HCT116 (cell line): Measurements from ENCODE around the gene JAGN1. TPM values are rescaled to one million over a fixed set of nuclear protein-coding genes. Genes with fewer than 3 reads are reported as not detected.

Experiments used
- ATAC-seq: fragments of 200-7000 bp; cut with Tn5 transposase; 2 replicates; pipeline ENCODE4 v1.9.1; 2020; ENCODE audit warnings: mild to moderate bottlenecking, moderate library complexity
- BruUV-seq: library from RNA; stranded (reverse); fragments of 400-500 nt; replicated peaks from 2 replicates; lab custom pipeline; 2021; lab: Mats Ljungman, UMichigan
- CTCF ChIA-PET: fragments of 300-600 bp; sonication (Branson Sonifier 250); formaldehyde crosslinking; loops from one replicate; lab custom pipeline; 2021; ENCODE audit warnings: antibody characterized with exemption; lab: Charles Lee
- POLR2A ChIA-PET: fragments of 300-600, 350-600 bp; sonication (Branson Sonifier 250); formaldehyde crosslinking; loops from one replicate; lab custom pipeline; 2021; ENCODE audit warnings: antibody characterized with exemption; lab: Charles Lee
- RAD21 ChIA-PET, 2 experiments: fragments of 300-600 bp; sonication (Branson Sonifier 250); formaldehyde crosslinking; loops; one replicate each; lab custom pipeline; 2023; ENCODE audit warnings: low total read pairs in 2 of 2; ENCODE audit not compliant: uncharacterized antibody in 2 of 2, unreplicated experiment in 2 of 2, low non-redundant PET in 1 of 2; lab: Charles Lee
- DNase-seq: peaks from one replicate; pipeline ENCODE4 v3.0.0-alpha.2; 2010; ENCODE audit warnings: low read depth, low spot score
- H2AFZ ChIP-seq: fragments of 200-600 bp; shearing (Covaris generic), sonication (generic); 2 replicates; pipeline ENCODE4 v1.6.1; 2017; ENCODE audit warnings: low read depth, mixed run types, mixed read lengths, antibody characterized with exemption, low read length; ENCODE audit not compliant: poor library complexity, severe bottlenecking
- H3K27ac ChIP-seq: 2 replicates; pipeline ENCODE4 v1.5.1; 2012; ENCODE audit warnings: low read depth, low read length
- H3K27me3 ChIP-seq: fragments of 200-600 bp; sonication (generic); 2 replicates; pipeline ENCODE4 v1.6.1; 2016; ENCODE audit warnings: mixed run types, low read length, mixed read lengths; ENCODE audit not compliant: insufficient read depth
- H3K36me3 ChIP-seq, 2 experiments: fragments of 200-500 bp in 1 of 2; fragments of 200-600 bp in 1 of 2; sonication (Bioruptor generic) in 1 of 2; sonication (generic) in 1 of 2; 2 replicates each; pipeline versions ENCODE4 v1.5.1 to v1.6.1; 2014 to 2016; ENCODE audit warnings: low read length in 2 of 2, inconsistent platforms in 1 of 2, mixed read lengths in 1 of 2, mixed run types in 1 of 2; ENCODE audit not compliant: insufficient read depth in 2 of 2, control insufficient read depth in 1 of 2
- H3K4me1 ChIP-seq, 2 experiments: fragments of 200-600 bp in 1 of 2; sonication (generic) in 1 of 2; 2 replicates each; pipeline versions ENCODE4 v1.5.1 to v1.6.1; 2012 to 2017; ENCODE audit warnings: low read length in 2 of 2, inconsistent platforms in 1 of 2, mild to moderate bottlenecking in 1 of 2, mixed read lengths in 1 of 2, mixed run types in 1 of 2, moderate library complexity in 1 of 2; ENCODE audit not compliant: insufficient read depth in 2 of 2, control insufficient read depth in 1 of 2
- H3K4me2 ChIP-seq: fragments of 200-600 bp; sonication (generic); 2 replicates; pipeline ENCODE4 v1.6.1; 2017; ENCODE audit warnings: mixed run types, low read length, mixed read lengths
- H3K4me3 ChIP-seq, 2 experiments: fragments of 200-600 bp in 1 of 2; sonication (generic) in 1 of 2; replicated peaks in 1 of 2; 2 replicates each; pipeline ENCODE4 v1.5.1; 2011 to 2016; ENCODE audit warnings: low read length in 2 of 2, control low read depth in 1 of 2, low read depth in 1 of 2, mild to moderate bottlenecking in 1 of 2, mixed read lengths in 1 of 2, mixed run types in 1 of 2
- H3K79me2 ChIP-seq: fragments of 200-600 bp; sonication (generic); 2 replicates; pipeline ENCODE4 v1.6.1; 2017; ENCODE audit warnings: mild to moderate bottlenecking, mixed run types, low read length, moderate library complexity, mixed read lengths; ENCODE audit not compliant: insufficient read depth
- H3K9ac ChIP-seq: fragments of 200-600 bp; sonication (generic); 2 replicates; pipeline ENCODE4 v1.6.1; 2016; ENCODE audit warnings: low read length, mixed read lengths
- H3K9me2 ChIP-seq: fragments of 200-600 bp; sonication (generic), shearing (Covaris generic); 2 replicates; pipeline ENCODE4 v1.6.1; 2017; ENCODE audit warnings: mixed run types, mild to moderate bottlenecking, moderate library complexity; ENCODE audit not compliant: insufficient read depth
- H3K9me3 ChIP-seq, 2 experiments: fragments of 200-500 bp in 1 of 2; fragments of 200-600 bp in 1 of 2; sonication (Bioruptor generic) in 1 of 2; sonication (generic) in 1 of 2; 2 replicates each; pipeline ENCODE4 v1.6.1; 2014 to 2017; ENCODE audit warnings: low read length in 2 of 2, mixed read lengths in 2 of 2, inconsistent platforms in 1 of 2, low read depth in 1 of 2, mild to moderate bottlenecking in 1 of 2, mixed run types in 1 of 2, moderate library complexity in 1 of 2; ENCODE audit not compliant: control insufficient read depth in 1 of 2, insufficient read depth in 1 of 2
- H4K20me1 ChIP-seq: fragments of 200-600 bp; sonication (generic), shearing (Covaris generic); 2 replicates; pipeline ENCODE4 v1.6.1; 2017; ENCODE audit warnings: mixed run types, mild to moderate bottlenecking, moderate library complexity; ENCODE audit not compliant: insufficient read depth
- CBX3 ChIP-seq: IDR thresholded peaks from 2 replicates; pipeline ENCODE4 v1.6.1; 2012; ENCODE audit warnings: low read depth
- CEBPB ChIP-seq: IDR thresholded peaks from 2 replicates; pipeline ENCODE4 v1.6.1; 2012; ENCODE audit warnings: low read depth
- ELF1 ChIP-seq: IDR thresholded peaks from 2 replicates; pipeline ENCODE4 v1.6.1; 2012; ENCODE audit warnings: low read depth, borderline replicate concordance
- EZH2 ChIP-seq: fragments of 200-600 bp; sonication (generic); IDR thresholded peaks from 2 replicates; pipeline ENCODE4 v1.6.1; 2017; ENCODE audit warnings: antibody characterized with exemption, mixed run types
- EZH2phosphoT487 ChIP-seq: fragments of 200-600 bp; IDR thresholded peaks from 2 replicates; pipeline ENCODE4 v1.6.1; 2018; ENCODE audit warnings: antibody characterized with exemption, borderline replicate concordance
- FOSL1 ChIP-seq: IDR thresholded peaks from 2 replicates; pipeline ENCODE4 v1.6.1; 2012; ENCODE audit warnings: low read depth
- POLR2AphosphoS5 ChIP-seq: IDR thresholded peaks from 2 replicates; pipeline ENCODE4 v1.6.1; 2011; ENCODE audit warnings: mild to moderate bottlenecking, low read depth, low read length, moderate library complexity
- RAD21 ChIP-seq: IDR thresholded peaks from 2 replicates; pipeline ENCODE4 v1.6.1; 2012; ENCODE audit warnings: low read depth, mild to moderate bottlenecking
- SIN3A ChIP-seq: IDR thresholded peaks from 2 replicates; pipeline ENCODE4 v1.6.1; 2012; ENCODE audit warnings: low read depth
- SP1 ChIP-seq: IDR thresholded peaks from 2 replicates; pipeline ENCODE4 v1.6.1; 2012; ENCODE audit warnings: low read depth
- SRF ChIP-seq: IDR thresholded peaks from 2 replicates; pipeline ENCODE4 v1.6.1; 2012; ENCODE audit warnings: low read depth
- TCF7L2 ChIP-seq: IDR thresholded peaks from 2 replicates; pipeline ENCODE4 v1.7.0; 2011; ENCODE audit warnings: borderline replicate concordance, inconsistent platforms; ENCODE audit not compliant: insufficient read depth, insufficient read length; ENCODE audit errors: extremely low read depth
- YY1 ChIP-seq: IDR thresholded peaks from 2 replicates; pipeline ENCODE4 v1.6.1; 2011; ENCODE audit warnings: low read length, low read depth, moderate library complexity, mild to moderate bottlenecking; ENCODE audit not compliant: insufficient replicate concordance; ENCODE audit errors: extremely low read depth
- ZFX ChIP-seq: fragments of 450-650 bp; IDR thresholded peaks from 2 replicates; pipeline ENCODE4 v1.6.1; 2017
- ZNF274 ChIP-seq: fragments of 200-500 bp; sonication (Bioruptor generic); IDR thresholded peaks from 2 replicates; pipeline ENCODE4 v1.6.1; 2014; ENCODE audit warnings: mild to moderate bottlenecking, low read depth, low read length, inconsistent platforms
- intact Hi-C: fragments of 100-400 bp; cut with micrococcal nuclease; formaldehyde crosslinking; loops from 2 replicates; pipeline ENCODE4 v1.10.0; 2022
- total RNA-seq: library from RNA; stranded (reverse); gene quantifications from one replicate; pipeline ENCODE4 v1.2.1, GENCODE V29; 2021; ENCODE audit not compliant: unreplicated experiment
- TF ChIP-seq, protein P1 (sequence below), 3 experiments: fragments of 200-600 bp in 1 of 3; sonication (generic) in 1 of 3; IDR thresholded peaks in 2 of 3; conservative IDR thresholded peaks in 1 of 3; 2 replicates each; pipeline ENCODE4 v1.5.1; 2012 to 2017; ENCODE audit warnings: low read depth in 2 of 3, low read length in 2 of 3, antibody characterized with exemption in 1 of 3, borderline replicate concordance in 1 of 3, control low read depth in 1 of 3, mild to moderate bottlenecking in 1 of 3, mixed read lengths in 1 of 3, mixed run types in 1 of 3, moderate library complexity in 1 of 3; ENCODE audit not compliant: insufficient read depth in 1 of 3
- TF ChIP-seq, protein P2 (sequence below): IDR thresholded peaks from 2 replicates; pipeline ENCODE4 v1.6.1; 2012

Gene JAGN1
- total RNA-seq, 1 experiment from 2014 or later: 33.4 TPM

DNA sequence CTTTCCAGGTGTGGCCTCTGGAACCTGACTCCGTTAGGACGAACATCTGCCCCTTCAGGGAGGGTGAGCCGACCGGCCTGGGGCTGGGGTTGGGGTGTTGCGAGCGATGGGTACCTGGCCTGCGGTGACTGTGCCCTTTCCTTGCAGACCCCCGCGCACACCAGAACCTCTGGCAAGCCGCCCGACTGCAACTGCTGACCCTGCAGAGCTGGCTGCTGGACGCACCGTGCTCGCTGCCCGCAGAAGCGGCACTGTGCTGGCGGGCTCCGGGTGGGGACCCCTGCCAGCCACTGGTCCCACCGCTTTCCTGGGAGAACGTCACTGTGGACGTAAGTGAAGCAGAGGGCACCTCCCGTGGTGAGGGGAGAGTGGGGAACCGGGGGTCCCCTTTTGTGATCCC is 37.7 kb downstream of the JAGN1 start:
- Histone ChIP-seq H3K9ac (no peak overlapping the region), H3K9me2 (no peaks in the 10 kb centered on the region), H3K79me2 (no peaks in the 10 kb centered on the region), H3K4me1 (peaks cover 3 to 10% of the 10 kb centered on the region in 2 experiments), H3K27ac (no peak overlapping the region), H3K36me3 (peaks cover 0 to 4% of the 10 kb centered on the region in 2 experiments; a peak in 1 of 4 replicates), H3K4me3 (no peak overlapping the region), H2AFZ (no peak overlapping the region), H4K20me1 (no peaks in the 10 kb centered on the region), H3K9me3 (no peaks in the 10 kb centered on the region), H3K4me2 (no peak overlapping the region), H3K27me3 (no peaks in the 10 kb centered on the region)
- TF ChIP-seq SIN3A (no peak), TCF7L2 (no peak), ELF1 (no peak), EZH2 (no peak), SRF (no peak), CEBPB (no peak), RAD21 (no peak), CBX3 (no peak), ZFX (no peak), POLR2AphosphoS5 (no peak), ZNF274 (no peak), YY1 (no peak), EZH2phosphoT487 (no peak), SP1 (no peak), FOSL1 (no peak)
- TF ChIP-seq, protein P1, sequence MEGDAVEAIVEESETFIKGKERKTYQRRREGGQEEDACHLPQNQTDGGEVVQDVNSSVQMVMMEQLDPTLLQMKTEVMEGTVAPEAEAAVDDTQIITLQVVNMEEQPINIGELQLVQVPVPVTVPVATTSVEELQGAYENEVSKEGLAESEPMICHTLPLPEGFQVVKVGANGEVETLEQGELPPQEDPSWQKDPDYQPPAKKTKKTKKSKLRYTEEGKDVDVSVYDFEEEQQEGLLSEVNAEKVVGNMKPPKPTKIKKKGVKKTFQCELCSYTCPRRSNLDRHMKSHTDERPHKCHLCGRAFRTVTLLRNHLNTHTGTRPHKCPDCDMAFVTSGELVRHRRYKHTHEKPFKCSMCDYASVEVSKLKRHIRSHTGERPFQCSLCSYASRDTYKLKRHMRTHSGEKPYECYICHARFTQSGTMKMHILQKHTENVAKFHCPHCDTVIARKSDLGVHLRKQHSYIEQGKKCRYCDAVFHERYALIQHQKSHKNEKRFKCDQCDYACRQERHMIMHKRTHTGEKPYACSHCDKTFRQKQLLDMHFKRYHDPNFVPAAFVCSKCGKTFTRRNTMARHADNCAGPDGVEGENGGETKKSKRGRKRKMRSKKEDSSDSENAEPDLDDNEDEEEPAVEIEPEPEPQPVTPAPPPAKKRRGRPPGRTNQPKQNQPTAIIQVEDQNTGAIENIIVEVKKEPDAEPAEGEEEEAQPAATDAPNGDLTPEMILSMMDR (IDR thresholded peaks at IDR 0.05 in 2 of 3, conservative IDR thresholded peaks at IDR 0.05 in 1 of 3; ENCODE audit: borderline replicate concordance in 1 of 3, insufficient read depth in 1 of 3, low read depth in 2 of 3, low read length in 2 of 3): no peak
- TF ChIP-seq, protein P2, sequence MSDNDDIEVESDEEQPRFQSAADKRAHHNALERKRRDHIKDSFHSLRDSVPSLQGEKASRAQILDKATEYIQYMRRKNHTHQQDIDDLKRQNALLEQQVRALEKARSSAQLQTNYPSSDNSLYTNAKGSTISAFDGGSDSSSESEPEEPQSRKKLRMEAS: no peak
- DNase-seq: no peak
- no peak for ATAC-seq
- intact Hi-C loops: no loop called here
- POLR2A ChIA-PET: no interaction called here
- RAD21 ChIA-PET: no interaction called here
- BruUV-seq: no TSS peak
- CTCF ChIA-PET: no interaction called here
